HL-60 (cell line): Measurements from ENCODE around the gene WAC.

ENCODE experiments used
- CTCF ChIP-seq: IDR thresholded peaks from one replicate; pipeline ENCODE4 v1.5.1; 2011; ENCODE audit warnings: low read length, control low read depth, inconsistent platforms; ENCODE audit not compliant: insufficient read depth
- POLR2AphosphoS5 ChIP-seq: IDR thresholded peaks from 2 replicates; pipeline ENCODE4 v1.6.1; 2012; ENCODE audit warnings: low read depth
- REST ChIP-seq: IDR thresholded peaks from 2 replicates; pipeline ENCODE4 v1.6.1; 2012; ENCODE audit warnings: low read depth; ENCODE audit not compliant: insufficient replicate concordance

GRCh38 chr10:28586176-28586575 lies 53.3 kb downstream of the WAC start:
- no peak for TF ChIP-seq CTCF
- no peak for TF ChIP-seq POLR2AphosphoS5
- TF ChIP-seq REST, result no peak
